Activated CD4-positive, CD25-positive, alpha-beta regulatory T cell treated with anti-CD3 and anti-CD28 coated beads, Interleukin-2, amount 50 U/mL, for 16 hours (primary cell): ENCODE data around the gene DCLK1.

ENCODE experiments used
- DNase-seq: peaks from one replicate; pipeline ENCODE4 v3.0.0-alpha.2; 2020; ENCODE audit warnings: low read depth, low spot score

DCLK1 gene

DNA sequence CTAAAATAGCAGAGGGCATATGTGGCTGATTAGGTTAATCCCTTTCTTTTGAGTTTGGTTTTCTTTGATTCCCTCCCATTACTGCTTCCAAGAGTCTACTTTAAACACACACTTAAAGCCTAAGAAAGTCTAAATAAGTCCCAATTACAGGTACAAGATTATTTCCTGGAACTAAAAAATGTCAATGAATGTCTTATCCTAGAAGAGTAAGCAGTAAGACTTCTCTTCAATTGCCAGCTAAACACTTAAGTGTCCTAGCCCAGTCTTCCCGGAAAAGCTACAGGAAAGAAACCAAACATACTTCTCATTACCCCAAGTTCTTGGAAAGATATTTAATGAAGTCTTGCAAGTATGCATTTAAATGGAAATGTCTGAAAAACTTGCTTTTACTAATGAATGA, 233.1 kb downstream of the DCLK1 start:
- no peak for DNase-seq

DNA sequence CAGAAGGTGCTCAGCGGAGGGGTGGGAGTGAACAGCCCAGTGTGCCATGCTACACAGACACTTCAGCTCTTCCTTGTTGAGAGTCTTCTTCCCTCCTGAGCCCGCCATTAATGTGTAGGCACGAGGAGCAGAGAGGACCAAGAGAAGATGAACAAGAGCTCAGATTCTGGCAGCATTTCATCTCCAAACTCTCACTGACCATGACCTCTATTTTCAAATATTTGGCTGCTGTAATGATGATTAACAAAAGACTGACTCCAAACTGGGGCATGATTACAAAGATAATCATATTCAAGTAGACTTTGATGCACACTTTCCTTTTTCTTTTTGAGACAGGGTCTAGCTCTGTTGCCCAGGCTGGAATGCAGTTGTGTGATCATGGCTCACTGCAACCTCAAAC, 236.5 kb downstream of the DCLK1 start:
- no peak for DNase-seq

DNA sequence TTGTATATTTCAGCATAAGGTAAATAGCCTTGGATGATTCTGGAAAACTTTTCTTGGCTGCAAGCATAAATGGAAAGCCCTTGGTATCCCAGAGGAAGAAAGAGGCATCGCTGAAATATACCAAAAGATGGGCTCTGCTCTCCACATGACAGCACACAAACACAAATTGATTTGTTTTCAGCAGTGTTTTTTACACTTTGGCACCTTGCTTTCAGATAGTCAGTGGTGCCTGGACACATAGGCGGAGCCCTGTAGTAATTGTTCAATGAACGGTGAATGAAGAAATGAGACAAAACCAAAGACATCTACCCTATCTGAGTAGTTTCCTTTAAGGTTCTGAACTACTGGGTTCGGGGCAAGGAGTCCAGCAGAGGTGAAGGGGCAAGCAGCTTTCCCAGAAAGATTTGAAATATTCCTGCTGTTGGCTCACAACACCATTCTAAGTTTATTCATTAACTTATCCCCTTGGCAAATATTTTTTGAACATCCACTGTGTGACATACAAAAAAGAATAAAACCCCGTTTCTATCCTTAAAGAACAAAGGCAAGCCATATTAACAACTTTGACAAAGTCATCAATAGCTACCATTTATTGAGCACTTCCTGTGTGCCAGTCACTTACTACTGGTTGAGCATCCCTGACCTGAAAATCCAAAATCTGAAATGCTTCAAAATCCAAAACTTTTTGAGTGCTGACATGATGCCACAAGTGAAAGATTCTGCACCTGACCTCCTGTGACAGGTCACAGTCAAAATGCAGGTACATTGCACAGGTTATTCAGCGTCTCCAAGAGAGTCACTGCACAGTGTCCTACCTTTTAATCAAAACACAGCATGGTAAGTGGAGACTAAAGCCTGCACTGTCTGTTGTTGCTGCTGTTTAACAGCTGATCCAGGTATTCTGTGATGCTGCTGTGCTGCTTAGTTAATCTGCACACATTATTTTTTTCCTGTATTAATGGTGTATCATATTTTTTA, 238.1 kb downstream of the DCLK1 start:
- no peak for DNase-seq

DNA sequence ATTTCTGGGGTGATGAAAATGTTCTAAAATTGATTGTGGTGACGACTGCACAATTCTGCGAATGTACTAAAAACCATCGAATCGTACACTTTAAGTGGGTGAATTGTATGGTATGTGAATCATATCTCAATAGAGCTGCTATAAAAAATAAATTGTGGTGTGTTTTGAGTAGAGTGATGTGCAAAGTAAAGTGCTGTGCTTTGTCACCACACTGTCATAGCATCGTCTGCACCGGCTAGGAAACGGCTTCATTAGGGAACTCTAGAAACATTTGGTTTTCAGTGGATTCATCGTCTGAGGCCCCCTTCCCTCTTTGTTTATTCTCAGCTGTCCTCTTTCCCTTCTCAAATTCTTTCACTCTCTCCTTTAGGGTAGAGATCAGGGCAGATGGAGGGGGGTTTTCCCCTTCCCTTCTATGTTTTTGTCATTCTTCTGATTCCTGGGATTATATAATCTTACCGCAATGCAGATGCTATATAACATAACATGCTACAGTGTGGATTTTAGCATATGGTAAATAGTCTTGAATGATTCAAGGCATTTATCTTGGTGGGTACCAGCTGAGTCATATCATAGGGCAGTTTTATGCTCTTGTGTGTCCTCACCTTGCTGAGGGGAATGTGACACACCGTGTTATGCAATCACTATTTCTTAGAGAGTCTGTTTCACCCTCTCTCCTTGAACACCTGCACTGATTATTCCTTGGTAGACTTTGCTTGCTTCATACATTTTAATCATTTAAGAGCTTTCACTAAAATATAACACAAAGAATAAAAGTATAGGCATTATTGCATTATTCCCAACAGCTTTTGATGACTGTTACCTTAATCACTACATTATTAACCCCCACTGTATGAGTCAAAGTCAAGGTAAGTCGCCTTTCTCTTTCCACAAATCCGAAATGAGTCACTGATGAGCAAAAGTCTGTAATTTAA, 239.4 kb downstream of the DCLK1 start:
- DNase-seq = no peak

DNA sequence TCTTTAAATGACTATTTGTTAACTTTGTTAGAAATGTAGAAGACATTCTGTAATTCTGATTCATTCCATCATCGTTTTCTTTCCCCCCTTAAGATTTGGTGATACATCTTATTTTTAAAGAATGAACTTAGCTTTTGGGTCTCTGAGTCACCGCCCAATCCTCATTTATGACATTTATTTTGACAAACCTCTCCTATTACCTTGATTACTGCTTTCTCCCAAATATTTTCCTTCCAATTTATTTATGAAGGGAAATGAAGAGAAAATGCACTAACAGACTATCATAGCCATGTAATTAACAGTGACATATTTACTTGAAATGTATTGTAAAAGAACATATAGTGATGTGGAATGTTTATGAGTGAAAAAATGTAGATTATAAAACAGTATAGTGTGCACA, 241.6 kb downstream of the DCLK1 start:
- DNase-seq = no peak

DNA sequence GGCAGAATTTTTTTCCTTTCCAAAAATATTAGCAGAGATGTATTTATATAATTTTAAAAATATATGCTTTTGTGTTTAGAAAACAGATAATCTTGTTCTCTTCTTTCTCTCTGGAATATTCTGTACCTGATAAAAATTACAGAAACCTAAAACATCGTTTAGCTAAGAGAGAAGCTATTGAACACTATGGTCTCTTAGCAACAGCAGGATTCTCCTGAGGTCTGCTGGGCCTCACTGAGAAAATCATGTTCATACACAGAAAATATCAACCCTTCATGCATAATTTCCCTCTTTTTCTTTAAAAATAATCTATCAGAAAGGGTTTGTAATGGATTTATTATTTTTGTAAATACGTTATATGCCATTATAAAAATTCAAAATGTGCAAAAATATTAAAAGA, 242.2 kb downstream of the DCLK1 start:
- DNase-seq = no peak

DNA sequence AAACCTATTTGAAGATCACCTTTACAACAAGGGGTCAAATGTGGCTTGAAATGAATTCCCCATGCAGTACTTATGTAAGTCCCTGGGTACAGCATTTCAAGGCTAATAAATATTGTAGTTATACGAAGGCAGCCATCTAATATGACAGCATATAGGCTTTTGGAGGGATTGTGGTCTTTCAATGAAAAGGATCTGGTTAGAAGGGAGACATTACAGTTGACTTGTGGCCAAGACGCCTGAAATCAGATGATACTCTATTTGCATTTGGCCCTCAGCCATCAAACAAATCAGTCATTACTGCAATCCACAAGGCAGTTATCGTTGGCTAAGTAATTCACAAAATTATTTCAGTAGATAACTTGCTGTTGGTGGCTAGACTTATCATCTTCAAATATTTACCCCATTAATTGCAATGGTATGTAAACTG, 242.7 kb downstream of the DCLK1 start:
- DNase-seq = no peak

DNA sequence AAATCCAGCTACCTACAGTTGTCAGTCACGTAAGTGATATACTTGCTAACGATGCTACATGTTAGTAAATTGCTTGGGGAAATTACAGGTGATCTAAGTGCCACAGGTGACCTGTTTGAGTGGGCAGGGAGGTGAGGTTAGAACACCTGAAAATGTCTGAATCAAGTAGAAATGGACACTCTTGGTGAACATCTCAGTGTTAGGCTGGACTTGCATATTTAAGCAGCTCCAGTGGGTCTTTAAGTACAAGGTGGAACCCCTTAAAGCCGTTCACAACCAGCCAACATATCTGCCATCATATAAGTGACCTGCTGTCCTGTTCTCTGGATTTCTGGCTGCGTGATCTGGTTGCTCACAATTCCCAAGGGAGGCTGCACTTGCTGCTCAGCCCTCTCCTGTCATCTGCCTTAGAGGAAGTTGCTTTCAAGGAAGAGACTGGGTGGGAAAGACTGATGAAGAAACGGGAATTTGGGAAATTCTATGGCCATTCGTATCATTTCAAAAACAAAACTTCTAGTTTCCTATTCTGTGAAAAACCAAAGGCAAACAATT, 244.0 kb downstream of the DCLK1 start:
- DNase-seq = no peak

DNA sequence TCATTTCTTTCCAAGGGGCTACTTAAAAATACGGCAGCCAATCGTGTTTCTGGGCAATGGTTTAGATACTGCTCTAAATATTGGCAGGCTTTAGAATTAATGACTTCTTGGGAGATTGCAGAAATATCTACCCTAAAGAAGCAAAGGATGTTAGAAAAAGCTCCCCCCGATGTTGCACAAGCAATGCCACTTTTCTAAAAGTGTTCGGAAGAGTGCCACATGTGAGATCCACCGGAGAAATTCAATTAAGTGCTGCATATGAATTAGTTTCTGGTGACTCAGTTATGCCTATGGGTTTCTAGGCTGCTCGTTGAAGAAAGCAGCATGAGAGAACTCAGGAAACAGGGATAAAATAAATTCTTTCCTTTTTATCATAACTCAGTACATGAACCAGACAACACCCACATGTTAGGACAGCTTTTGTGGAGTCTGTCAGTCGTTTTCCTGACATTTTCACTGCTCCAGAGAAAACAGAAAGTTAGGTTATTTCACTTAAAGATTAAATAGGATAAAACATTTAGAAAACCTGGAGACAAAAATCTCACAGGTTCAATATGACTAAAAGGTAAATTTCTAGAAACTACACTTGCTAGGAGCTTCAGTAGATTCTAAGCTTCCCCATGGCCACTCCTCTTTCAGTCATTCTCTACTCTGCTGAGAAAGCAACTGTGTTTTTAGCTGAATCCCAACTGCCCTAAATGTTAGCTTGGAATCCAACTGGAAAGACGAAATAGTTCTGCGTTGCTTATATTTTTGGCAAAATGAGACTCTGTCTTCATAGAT, 244.7 kb downstream of the DCLK1 start:
- DNase-seq = no peak

DNA sequence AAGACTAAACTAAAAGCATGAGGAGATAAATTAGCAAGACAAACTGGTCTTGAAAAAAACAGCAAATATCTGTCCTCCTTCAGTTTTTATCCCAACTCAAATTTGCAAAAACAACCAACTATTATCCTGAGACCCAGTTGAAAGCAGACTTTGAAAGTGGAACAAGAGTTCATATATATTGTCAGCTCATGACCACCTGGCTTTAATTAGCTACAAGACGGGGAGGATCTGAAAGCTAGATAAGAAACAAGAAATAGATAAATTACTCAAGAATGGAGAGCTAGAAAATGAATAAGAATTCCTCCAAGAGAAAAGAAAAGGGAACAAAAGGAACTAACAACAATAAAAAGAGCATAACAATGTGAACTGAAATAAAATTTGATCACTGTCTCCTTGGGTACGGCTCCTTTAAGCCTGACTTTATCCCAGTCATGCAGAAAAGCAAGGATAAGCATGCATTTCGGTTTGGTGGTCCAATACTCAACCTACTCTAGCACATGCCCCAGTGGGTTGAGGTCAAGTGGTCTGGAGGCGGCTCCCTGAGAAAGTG, 246.9 kb downstream of the DCLK1 start:
- DNase-seq = no peak

DNA sequence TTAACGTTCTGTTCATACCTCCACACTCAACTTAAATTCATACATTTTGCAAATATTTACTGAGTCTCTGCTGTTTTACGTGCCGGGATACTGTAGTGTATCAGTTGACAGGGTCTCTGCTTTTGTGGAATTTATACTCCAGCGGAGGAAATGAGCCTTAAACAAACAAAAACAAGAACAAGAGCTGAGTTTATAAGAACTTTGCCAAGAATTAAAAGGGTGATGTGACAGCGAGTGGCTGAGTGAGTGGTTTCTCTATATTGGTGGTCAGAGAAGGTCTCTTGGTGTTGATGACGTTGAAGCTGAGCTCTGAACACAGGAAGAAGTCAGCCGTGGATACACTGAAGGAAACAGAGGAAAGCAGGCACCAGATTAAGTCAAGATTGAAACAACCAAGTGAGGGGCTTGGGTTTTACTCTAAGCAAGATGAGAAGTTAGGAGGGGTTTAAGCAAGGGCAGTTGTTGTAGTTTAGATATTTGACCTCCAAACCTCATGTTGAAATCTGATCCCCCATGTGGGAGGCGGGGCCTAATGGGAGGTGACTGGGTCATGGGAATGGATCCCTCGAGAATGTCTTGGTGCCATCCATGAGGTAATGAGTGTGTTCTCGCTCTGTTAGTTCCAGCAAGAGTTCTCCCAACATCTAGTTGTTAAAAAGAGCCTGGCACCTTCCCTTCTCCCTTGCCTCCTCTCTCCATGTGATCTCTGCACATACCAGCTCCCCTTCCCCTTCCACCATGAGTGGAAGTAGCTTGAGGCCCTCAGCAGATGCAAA, 248.3 kb downstream of the DCLK1 start:
- DNase-seq = no peak

DNA sequence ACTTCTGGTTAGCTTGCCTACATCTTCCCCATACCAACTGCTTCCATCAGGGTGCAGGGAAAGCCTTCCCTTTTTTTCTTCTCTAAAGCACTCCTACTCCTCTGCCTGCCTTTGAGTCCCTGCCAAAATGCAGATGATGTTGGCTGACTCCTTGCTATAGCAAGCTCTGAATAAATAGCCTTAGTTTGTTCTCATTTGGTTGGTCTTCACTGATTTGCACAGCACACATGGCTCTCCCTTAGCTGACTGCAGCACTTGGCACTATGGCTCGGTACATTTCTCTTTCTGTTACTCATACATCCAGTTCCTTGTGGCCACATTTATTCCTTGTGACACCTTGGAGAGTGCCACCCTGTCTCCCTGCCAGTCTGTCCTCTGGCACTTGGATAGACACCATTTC, 249.8 kb downstream of the DCLK1 start:
- no peak for DNase-seq

DNA sequence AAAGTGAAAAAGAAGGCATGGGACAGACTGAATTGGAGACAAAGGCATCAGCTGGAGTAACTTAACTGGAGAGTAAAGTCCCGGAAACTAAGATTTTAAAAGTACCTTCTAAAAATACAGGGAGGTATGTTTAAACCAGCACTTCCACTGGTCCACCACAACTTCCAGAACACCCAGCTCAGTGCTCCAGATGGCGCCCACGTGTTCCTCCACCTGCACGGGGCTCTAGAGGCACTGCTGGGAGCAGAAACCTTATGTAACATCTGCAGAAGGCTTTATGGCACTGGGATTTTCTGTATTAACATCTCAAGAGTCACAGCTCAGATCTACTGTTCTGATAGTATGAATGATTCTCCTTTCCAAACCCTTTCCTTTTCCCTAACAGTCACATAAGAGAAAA, 252.1 kb downstream of the DCLK1 start:
- no peak for DNase-seq

DNA sequence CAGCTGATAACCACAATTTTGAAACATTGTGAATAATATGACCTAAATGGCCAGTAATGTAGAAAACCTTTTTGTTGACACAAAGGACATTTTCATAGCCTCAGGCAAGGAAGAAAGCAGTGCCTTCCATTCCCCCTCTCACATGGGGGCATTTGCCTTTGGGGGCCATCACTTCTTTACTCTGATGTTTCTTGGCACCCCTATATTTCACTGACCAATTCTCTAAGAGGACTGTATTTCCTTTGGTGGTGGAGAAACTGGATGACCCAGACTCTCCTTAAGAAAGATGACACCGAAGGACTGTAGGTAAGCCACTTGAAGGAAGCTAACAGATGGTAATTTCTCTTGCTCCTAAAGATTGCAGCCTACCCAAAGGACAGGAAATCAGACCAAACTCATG, 254.6 kb downstream of the DCLK1 start:
- DNase-seq = no peak

DNA sequence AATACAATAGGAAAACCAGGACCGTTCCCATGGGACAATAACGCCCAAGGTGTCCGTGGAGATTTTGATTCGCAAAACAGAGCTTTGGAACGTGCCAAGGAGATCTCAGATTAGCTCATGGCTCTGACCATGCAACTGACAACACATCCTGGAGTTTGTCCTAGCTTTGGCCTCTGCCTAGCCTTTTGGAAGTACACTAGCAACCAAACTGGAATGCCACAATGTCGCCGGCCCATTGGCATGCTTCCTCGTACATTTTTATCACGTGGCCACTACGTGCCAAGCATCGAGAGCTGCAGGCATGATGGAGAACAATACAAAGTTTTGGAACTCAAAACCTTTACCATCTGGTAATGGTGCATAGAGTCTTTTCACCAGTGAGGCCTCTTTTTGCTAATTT, 256.5 kb downstream of the DCLK1 start:
- DNase-seq = no peak

DNA sequence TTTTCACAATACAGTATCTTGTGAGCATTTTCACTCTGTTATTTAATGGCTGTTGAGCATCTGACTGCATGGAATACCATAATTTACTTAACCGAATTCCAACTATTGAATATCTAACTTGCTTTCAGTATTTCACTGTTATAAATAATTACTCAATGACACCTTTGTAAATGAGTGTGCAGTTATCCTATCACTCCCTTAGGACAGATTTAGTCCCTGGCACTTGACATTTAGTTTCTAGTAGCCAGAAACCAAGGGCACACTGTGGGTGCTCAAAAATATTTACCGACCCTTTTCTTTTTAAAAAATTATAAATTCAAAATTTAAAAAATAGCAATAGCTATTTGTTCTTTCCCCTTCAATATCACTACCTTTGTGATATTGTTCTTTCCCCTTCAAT, 258.8 kb downstream of the DCLK1 start:
- DNase-seq = no peak

DNA sequence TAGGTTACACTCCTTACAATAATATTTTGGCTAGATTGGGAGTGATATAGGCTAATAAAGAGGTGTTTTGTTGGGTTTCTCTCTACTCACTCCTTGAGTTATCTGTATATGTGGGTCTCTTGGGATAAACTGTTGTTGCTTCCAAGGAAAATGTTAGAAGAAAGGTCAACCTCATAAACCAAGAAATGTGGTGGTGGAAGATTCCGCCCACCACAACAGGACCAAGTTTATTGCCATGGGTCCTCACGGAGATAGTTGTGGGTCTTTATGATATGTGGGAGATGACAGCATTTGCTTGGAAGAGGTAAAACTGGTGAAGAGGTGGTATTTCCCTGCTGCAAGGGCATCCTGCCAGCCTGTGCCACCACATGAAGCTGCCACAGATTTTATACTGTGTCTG, 259.6 kb downstream of the DCLK1 start:
- DNase-seq = no peak

DNA sequence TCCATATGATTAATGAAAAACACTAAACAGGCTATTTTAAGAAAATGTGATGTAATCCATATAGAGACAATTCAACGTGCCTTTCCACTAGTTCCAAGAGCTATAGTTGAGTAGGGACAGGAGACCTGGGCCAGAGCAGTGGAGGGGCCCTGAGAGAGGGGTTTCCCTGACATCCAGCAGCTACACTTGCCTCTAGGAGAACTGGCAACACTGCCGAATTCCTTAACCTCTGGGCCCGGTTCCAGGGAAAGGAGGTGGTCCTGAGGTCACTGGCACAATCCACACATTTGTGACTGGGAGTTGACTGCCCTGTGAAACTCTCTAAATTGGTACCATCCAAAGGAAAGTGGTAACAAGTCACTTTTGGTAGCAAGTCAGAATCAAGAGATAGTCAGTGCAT, 264.4 kb downstream of the DCLK1 start:
- DNase-seq = no peak

DNA sequence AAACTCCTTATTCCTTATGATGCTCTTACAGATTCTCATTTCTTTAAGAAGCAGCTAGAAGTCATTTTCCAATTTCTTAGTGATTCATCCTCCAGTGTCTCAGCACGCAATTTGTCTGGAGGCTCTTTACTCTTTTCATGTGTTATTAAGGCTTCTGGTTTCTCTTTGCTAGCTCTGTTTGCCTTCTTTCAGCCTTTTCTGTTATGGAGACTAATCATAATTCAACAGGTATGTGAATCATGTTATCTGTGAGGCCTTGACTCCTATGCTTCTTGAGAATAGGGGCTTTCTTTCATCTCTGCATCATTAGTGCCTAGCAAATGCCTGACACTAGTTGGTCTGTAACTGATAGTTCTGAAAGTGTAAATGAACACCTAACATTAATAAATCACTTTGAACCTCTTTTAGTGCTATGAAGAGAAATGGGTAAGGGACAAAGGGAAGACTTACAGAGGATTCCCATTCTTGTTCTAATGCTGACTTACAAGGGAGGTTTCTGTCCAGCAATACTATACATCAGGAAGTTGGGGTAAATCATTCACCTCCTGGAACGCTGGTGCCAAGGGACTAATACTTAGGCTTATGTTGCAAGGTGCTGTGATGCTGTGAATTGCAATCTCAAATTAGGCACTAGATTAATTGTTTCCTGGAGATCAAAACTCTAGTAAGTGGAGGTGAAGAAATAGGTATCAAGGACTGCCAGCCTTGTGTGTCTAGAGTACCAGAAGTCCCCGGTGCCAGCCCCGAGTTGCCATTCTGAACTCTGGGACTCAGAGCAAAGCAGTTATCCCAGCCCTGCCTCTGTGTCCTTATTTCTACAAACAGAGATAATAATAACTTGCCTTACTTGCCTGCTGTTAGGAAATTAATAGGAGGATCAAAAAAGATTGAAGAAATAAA, 265.6 kb downstream of the DCLK1 start:
- no peak for DNase-seq
